HuH-7 (cell line): ENCODE measurements around the gene THEM4.
A peak's percentile ranks its signal among the peaks of the same experiment; 100 is the strongest.
"Not testable (repeated sequence)": the region's sequence is repeated elsewhere in the genome, so short reads cannot be mapped to it uniquely, and the experiment has no call there.

Experiments
- DNase-seq: peaks from one replicate; pipeline ENCODE4 v3.0.0; 2011; ENCODE audit warnings: low spot score

The THEM4 gene

DNA sequence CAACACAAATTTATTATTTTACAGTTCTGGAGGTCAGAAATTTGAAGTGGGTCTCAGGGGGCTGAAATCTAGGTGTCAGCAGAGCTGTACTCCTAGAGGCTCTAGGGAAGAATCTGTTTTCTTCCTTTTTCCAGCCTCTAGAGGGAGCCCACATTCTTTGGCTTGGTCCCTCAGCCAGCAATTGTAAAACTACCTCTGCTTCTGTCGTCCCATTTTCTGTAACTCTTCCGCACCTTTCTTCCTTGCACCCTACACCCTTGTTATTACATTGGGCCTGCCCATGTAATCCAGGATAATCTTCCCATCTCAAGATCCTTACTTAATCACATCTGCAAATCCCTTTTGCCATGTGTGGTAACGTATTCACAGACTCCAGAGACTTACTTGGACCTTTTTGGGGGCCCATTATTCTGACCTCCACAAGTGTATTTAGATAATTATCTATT, 24.8 kb upstream of the THEM4 start:
- DNase-seq: peak; percentile 20

GRCh38 chr1:151924691-151925587, 15.6 kb upstream of the THEM4 start:
- no peak for DNase-seq

DNA sequence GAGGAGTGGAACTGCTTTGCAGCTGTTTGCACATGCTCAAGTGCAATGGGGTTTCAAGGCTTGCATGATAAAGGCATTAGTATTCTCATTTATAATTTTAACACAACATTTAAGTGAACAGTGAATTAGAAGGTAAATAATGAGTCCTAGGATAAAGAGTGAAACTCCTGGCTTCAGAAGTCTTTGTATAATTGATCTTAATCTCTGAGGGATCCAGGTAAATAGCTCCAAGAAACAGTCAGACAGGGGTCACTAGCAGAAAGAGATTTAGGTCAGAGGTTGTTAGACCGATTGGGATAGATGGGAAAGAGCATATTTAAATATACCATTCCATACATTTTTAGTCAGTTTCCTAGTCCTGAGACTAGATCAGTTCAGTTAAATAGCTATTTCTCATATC, 14.1 kb upstream of the THEM4 start:
- no peak for DNase-seq

DNA sequence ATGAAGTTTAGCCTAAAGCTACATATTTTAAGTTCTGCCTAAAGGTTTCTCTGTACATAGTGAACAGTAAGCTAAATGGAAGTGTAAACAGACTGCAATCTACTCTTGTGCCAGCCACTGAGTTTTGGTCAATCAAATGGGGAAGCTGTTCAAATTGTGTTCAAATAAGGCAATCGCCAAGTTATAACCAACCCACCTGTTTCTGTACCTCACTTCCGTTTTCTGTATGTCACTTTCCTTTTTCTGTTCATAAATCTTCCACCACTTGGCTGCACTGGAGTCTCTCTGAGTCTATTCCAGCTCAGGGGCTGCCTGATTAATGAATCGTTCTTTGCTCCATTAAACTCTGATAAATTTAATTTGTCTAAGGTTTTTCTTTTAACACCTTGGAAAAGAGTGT, 10.8 kb upstream of the THEM4 start:
- no peak for DNase-seq

DNA sequence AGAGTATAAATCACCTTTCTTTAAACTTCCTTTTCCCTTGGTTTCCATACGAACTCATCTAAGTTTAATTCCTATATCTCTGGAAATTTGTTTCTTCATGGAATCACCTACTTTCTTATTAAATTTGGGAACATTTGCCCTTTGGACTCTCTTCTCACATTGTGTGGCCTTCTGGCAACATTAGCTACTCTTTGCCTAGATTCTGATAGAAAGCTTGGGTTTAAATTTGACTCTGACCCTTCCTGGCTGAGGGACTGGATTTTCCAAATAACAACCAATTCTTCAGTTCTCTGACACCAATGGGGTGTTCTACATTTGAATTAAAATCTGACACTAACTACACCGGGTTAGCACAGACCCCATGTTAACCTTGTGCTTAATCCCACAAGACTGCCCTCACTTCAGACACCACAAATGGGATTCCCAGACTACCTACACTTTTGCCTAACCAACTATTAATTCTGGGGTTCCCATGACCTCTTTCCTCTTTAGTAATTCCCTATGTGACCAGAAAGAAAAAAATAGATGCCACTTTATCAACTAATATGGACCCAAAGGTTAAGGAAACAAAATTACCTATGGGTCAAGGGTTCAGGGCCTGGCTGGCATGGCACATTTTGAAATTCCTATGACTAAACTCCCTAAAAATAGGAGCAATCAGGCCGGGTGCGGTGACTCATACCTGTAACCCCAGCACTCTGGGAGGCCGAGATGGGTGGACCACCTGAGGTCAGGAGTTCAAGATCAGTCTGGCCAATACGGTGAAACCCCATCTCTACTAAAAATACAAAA, 9.7 kb upstream of the THEM4 start:
- no peak for DNase-seq

- no peak for DNase-seq
These were observed 8.8 kb upstream of the THEM4 start for GRCh38 chr1:151918156-151918555.

DNA sequence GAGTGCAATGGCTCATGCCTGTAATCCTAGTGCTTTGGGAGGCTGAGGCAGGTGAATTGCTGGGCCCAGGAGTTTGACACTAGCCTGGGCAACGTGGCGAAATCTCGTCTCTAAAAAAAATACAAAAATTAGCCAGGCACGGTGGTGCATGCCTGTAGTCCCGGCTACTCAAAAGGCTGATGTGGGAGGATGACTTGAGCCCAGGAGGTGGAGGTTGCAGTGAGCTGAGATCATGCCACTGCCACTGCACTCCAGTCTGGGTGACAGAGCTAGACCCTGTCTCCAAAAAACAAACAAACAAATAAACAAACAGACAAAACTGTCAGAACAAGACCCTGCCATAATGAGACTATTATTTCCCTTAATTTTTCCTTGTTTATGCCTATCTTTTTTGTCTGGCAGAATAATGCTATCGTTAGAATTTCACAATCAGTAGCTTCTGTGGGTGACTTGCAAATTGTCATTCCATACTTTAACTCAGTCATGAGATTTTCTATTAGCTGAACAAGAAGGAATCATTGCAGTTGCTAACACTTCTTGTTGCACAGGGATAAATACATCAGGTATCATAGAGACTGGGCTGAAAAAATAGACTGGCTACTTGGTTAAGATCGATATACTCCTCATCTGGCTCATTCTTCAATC, 7.5 kb upstream of the THEM4 start:
- no peak for DNase-seq

DNA sequence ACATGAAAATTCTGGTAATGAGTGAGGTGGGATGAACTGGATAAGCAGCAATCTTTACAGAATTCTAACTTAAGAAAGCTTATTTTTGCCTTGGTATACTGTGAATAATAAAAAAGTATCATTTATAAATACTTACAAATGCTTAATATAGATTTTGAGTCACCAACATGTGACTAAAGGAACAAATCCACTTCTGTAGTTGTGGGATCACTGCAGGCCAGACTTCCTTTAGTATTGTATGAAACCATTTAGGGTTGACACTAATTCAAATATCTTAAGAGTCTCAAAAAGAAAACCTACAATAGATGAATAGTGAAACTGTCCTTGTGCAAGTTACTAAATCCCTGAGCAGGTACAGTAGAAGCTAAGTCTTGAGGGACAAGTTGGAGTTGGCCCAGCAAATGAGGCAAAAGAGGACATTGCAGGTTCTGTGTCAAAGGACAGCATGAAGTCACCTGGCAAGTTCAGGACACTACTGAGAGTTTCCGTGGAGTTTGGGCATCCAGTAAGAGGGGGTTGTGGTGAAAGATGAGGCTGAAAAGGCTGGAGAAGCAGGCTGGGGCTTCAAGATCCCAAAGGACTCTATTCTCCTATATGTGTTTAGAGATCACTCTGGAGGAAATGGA, 5.9 kb upstream of the THEM4 start:
- DNase-seq: no peak

DNA sequence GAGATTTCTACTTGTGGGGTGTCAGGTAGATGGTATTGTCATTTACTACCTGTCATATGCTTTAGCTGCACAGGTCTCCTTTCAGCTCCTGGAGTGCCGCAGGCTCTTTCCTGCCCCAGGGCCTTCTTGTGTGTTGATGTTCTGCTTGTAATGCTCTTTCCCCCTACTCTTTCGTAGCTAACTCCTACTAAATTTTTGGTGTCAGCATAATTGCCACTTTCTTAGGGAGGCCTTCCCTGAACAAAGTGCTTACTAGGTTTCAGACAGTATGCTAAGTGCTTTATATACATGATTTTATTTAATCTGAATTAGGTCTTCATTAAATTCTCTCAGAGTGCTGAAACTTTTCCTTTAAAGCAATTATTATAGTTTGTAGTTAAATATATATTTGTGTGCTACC, 4.8 kb upstream of the THEM4 start:
- no peak for DNase-seq

DNA sequence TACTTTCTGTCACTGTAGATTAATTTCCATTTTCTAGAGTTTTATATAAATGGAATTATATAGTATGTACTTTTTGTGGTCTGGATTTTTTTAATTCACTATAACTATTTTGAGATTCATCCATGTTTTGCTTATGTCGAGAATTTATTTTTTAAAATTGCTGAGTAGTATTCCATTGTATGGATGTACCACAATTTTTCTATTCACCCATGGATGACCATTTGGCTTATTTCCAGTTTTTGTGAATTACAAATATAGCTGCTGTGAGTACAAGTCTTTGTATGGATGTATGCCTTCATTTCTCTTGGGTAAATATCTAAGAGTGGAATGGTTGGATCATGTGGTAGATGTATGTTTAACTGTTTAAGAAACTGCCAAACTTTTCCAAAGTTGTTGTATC, 3.7 kb upstream of the THEM4 start:
- no peak for DNase-seq

DNA sequence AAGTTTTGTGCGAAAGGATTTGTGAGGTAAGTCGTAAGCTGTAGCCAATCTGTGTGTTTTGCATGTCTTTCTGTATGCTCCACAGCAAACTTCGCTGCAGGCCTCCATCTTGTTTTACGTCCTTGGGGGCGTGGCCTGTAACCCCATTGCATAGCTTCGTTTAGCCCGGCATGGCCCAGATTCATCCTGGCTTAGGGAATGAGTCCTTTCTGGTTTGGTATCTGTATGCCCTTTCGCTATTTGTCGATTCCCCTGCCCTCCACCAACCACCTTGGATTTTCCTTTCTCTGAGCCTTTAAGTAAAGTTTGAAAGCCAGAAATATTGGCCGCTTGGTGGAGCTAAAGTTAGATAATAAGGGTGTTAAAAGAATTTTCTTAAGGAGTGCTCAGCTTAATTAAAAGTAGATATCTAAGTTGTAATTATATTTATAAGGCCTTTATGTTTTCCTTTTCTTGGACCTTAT, 1.1 kb downstream of the THEM4 start:
- no peak for DNase-seq

DNA sequence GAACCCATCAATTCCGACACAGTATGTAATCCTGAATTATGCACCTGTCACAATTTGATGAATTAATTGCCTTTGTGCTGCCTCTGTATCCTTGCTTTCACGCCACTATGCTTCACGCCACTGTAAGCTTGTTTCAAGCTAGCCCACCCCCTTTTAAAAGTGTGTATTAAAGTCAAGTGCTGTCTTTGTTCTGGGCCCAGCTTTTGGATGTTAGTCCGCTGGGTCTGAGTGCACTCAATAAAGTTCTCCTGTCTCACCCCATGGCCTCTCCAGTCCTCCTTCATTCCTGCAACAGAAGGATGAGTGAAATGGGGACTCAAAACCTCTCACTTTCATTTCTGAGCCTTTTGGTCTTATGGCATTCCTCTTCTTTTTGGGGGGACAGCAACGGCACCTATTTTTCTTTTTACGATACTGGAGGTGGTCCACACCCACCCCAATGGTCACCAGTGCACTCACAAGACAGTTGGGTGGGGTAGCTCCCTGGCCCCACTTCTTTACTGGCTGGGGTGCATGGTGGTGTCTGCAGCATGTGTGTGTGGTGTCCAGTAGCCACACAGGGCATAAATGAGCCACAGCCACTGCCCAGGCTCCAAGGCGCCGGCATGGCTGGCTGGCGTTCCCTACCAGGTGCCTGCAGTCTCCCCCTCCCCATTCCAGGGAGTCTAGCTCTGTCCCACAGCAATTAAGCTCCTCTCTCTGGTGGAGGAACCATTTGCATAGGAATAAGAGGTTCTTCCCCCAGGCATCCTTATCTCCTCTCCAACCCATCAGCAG, 1.8 kb downstream of the THEM4 start:
- no peak for DNase-seq

DNA sequence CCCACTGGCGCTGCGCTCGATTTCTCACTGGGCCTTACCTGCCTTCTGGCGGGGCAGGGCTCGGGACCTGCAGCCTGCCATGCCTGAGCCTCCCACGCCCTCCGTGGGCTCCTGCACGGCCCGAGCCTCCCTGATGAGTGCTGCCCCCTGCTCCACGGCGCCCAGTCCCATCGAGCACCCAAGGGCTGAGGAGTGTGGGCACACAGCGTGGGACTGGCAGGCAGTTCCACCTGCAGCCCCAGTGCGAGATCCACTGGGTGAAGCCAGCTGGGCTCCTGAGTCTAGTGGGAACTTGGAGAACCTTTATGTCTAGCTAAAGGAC, 3.0 kb downstream of the THEM4 start:
- not testable (repeated sequence) for DNase-seq

GRCh38 chr1:151905443-151906323, 3.6 kb downstream of the THEM4 start:
- DNase-seq: not testable (repeated sequence)

DNA sequence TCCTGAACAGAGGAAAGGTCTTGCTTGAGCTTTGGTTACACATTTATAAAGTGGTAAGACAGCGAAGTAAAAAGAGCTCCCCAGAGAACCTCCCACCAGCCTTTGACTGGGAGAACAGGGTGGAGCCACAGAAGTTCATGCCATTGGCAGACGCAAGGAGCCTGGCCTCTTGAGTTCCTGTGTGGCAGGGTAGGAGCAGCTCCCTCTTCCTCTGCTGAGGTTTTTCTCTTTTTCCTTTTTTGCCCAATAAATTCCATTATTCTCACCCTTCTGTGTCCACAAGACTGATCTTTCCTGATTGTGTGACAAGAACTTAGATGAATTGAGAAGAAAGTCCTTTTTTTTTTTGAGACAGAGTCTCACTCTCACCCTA, 4.3 kb downstream of the THEM4 start:
- DNase-seq: no peak

GRCh38 chr1:151902858-151903257, 6.5 kb downstream of the THEM4 start:
- no peak for DNase-seq

DNA sequence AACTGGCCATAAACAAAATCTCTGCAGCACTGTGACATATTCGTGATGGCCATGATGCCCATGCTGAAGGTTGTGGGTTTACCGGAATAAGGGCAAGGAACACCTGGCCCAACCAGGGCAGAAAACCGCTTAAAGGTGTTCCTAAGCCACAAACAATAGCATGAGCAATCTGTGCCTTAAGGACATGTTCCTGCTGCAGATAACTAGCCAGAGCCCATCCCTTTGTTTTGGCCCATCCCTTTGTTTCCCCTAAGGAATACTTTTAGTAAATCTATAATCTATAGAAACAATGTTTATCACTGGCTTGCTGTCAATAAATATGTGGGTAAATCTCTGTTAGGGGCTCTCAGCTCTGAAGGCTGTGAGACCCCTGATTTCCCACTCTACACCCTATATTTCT, 8.5 kb downstream of the THEM4 start:
- not testable (repeated sequence) for DNase-seq

DNA sequence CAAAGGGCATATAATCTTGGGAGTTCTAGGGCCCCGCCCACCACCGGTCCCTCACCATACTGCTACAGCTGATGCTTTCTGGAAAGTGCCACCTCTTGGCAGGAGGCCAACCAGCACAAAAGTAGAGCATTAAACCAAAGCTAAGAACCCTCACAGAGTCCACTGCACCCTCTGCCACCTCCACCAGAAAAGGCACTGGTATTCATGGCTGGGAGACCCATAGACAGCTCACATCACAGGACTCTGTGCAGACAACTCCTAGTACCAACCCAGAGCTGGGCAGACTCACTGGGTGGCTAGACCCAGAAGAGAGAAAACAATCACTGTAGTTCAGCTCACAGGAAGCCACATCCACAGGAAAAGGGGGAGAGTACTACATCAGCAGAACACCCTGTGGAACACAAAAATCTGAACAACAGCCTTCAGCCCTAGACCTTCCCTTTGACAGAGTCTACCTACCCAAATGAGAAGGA, 10.8 kb downstream of the THEM4 start:
- DNase-seq: no peak

- DNase-seq: no peak
These were observed 11.3 kb downstream of the THEM4 start for GRCh38 chr1:151897991-151898431.

GRCh38 chr1:151893176-151893924, 16.0 kb downstream of the THEM4 start:
- no peak for DNase-seq
